Fibroblast of pulmonary artery (primary cell): Measurements from ENCODE around the gene GHRL.

ENCODE experiments used
- DNase-seq: peaks from one replicate; pipeline ENCODE4 v3.0.0-alpha.2; 2010; ENCODE audit warnings: low read depth
- H3K4me3 ChIP-seq: replicated peaks from 2 replicates; pipeline ENCODE4 v1.5.1; 2011; ENCODE audit warnings: low read depth, mild to moderate bottlenecking, control low read depth, low read length, moderate library complexity
- TF ChIP-seq, protein P1 (sequence below): IDR thresholded peaks from 2 replicates; pipeline ENCODE4 v1.5.1; 2011; ENCODE audit warnings: mild to moderate bottlenecking, control low read depth, low read length, inconsistent platforms; ENCODE audit errors: missing control alignments

GHRL gene

DNA sequence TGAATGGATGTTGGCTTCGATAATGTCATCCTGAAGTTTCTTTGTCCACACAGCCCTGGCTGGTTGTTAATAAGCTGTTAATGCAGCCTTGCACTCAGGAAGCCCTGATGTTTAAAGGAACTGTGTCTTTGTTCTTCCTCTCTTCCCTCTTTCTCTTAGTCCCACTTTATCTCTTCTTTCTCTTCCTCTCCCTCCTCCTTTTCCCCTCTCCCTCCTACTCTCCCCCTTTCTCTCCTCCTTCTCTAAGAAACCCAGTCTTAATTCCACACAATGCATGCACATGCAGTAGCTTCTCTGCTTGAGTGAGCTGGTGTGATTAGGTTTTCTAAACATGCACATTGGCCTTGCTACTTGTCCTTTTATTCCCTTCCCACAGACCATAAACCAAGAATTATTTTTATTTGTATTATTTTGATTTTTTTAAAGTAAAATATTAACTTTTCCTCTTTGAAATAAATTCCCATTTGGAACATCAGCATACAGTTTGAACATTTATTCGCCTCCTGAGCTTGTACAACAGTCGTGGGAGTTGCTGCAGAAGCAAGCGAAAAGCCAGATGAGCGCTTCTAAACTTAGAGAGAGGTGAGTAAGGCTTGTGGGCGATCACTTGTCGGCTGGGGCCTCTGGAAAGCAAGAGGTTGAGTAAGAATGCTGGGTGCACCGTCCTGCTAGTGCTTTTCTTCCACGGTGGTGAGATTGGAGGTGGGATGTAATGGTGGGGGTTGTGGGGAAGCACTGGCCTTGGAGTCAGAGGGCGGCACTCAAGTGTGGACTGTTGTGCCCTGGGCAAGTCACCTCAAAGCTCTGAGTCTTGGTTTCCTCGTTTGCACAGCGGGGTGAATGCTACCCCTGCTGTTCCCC, 7.2 kb downstream of the GHRL start:
- H3K4me3 ChIP-seq: no peak overlapping the region
- TF ChIP-seq, protein P1, sequence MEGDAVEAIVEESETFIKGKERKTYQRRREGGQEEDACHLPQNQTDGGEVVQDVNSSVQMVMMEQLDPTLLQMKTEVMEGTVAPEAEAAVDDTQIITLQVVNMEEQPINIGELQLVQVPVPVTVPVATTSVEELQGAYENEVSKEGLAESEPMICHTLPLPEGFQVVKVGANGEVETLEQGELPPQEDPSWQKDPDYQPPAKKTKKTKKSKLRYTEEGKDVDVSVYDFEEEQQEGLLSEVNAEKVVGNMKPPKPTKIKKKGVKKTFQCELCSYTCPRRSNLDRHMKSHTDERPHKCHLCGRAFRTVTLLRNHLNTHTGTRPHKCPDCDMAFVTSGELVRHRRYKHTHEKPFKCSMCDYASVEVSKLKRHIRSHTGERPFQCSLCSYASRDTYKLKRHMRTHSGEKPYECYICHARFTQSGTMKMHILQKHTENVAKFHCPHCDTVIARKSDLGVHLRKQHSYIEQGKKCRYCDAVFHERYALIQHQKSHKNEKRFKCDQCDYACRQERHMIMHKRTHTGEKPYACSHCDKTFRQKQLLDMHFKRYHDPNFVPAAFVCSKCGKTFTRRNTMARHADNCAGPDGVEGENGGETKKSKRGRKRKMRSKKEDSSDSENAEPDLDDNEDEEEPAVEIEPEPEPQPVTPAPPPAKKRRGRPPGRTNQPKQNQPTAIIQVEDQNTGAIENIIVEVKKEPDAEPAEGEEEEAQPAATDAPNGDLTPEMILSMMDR: no peak
- DNase-seq: no peak

DNA sequence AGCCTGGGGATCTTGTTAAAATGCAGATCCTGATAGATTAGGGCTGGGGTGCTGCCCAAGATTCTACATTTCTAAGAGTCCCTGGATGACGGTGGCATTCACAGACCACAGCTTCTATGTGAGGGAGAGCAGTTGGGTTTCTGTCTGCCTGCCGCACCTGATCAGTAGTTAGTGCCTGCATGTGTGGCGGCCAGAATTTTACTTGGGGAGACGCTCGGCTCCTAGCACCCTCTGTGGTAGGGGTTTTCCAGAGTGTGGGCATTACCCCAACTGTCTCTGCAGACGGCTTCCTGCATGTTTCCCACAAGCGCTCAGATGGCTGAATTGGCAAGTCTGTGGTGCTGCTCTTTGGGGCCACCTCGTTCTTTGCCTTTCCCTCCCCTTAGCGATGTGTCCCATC, 8.3 kb downstream of the GHRL start:
- TF ChIP-seq, protein P1: no peak
- DNase-seq: no peak
- H3K4me3 ChIP-seq: no peak overlapping the region

DNA sequence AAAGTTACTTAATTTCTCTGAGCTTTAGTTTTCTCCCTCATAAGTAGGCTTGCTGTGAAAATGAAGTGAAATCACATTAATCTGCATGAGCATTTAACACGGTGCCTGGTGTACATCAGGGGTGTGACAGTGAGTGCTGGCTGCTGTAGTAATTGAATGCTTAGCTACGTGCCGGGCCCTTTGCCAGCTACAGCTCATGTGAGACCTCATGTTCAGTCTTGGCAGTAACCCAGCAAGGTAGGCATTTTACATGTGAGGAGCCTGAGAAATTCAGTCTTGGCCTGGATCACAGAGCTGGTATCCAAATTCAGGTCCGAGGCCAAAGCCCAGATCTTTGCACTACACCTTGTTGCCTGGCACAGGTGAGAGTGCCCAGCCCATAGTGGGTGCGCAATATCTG, 9.1 kb downstream of the GHRL start:
- no peak overlapping the region for H3K4me3 ChIP-seq
- TF ChIP-seq, protein P1: no peak
- no peak for DNase-seq

DNA sequence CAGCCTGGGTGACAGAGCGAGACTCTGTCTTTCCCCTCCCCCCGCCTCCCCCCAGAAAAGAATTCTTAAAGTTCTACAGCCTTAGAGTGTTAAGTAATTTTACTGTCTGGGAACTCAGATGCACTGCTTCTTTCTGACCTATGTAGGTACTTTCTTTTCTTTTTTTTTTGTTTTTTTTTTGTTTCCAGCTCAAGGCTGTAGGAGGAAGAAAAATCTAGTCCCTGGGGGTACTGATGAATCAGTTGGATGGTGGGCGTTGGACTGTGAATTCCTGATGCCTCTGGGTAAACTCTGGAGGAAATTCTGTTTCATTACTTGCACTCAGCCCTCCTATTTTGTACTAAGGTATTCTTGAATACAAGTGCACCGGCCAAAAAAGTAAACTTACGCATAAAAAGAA, 10.8 kb downstream of the GHRL start:
- H3K4me3 ChIP-seq: no peak overlapping the region
- TF ChIP-seq, protein P1: no peak
- DNase-seq: peak; percentile 27

DNA sequence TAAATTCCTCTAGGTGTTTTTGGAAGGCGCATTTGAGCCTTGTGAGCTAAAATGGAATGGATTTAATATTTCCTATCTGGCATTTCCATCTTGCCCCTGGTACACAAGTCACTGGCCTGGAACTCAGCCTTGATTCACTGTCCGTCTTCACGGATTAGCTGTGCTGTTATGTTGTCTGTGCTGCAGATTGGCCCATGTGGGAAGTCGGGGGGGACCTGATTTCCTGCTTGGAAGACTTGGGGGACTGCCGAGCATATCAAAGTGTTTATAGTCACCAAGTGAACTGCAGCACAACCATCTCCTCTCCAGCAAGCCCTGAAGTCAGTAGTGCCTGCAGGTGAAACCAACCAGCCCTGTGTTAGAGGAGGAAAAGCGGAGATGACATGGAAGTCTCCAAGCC, 12.2 kb downstream of the GHRL start:
- no peak for DNase-seq
- TF ChIP-seq, protein P1: no peak
- no peak overlapping the region for H3K4me3 ChIP-seq

DNA sequence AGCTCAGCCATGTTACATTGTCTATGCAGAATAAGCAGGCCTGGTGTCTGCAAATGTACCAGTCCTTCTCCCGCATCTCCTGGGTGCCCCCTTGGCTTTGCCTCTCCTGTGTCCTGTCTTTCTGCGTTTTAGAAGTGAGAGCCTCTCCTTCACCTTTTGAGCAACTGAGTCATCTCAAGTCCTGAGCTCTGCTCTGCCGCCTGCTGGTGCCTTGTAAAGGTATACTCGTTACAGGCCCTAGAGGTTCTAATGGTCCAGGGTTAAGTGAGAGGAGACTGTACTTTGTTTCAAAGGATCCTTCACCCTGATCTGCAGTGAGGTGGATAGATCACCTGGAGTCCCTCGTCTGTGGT, 12.6 kb downstream of the GHRL start:
- TF ChIP-seq, protein P1: peak; percentile 8
- DNase-seq: no peak
- H3K4me3 ChIP-seq: no peak overlapping the region

DNA sequence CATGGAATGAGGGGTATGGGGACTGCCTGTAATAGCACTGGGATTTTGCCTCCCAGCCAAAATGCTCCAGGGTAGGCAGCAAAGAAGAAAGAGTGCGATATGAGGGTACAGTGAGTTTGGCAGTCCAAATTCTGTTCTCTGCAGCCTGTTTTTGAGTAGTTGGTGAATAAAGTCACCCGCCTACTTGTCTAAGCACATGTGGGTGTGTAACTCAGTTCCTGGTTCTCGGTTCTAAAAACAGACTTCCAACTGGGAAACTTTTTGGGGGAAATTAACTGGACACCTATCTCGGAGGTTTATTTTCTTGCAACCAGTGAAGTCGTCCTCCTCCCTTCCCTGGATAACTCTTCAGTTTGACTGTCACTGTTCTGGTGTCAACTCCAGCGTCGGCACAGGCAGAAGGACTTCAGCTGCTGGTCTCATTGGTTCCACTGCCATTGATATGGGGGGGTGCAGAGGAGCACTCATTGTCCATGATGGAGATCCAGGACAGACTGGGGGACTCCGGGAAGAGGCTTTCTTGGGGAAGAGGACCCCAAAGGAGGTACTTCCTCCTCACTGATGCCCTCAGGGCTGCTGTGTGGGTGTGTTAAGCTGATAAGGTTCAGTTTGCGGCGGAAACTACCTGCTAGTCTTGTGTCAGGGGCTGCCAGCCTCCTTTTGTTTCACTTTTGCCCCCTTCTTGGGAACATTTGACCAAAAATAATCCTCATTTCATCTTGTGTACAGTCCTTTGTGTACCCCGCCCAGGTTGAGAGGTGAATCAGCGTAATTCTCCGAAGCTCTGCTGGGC, 13.2 kb downstream of the GHRL start:
- H3K4me3 ChIP-seq: no peak overlapping the region
- TF ChIP-seq, protein P1: no peak
- DNase-seq: no peak
